CD14-positive monocyte (primary cell): ENCODE results near the gene GIT2. TPM values are rescaled to one million over a fixed set of nuclear protein-coding genes. Genes with fewer than 3 reads are reported as not detected.
A peak's percentile ranks its signal among the peaks of the same experiment; 100 is the strongest.

Experiments used
- DNase-seq, 3 donors: peaks; one replicate each; pipeline ENCODE4 v3.0.0-alpha.2; 2011 to 2022
- H2AFZ ChIP-seq: 2 replicates; pipeline ENCODE4 v1.6.0; 2012; ENCODE audit warnings: mild to moderate bottlenecking, low read depth, low read length, inconsistent platforms; ENCODE audit not compliant: insufficient read depth, poor library complexity, severe bottlenecking
- H3K27ac ChIP-seq, 2 donors: 1 replicate in 1 of 2; 2 replicates in 1 of 2; pipeline ENCODE4 v1.5.1; 2012 to 2013; ENCODE audit warnings: low read length in 2 of 2, control low read depth in 1 of 2, inconsistent platforms in 1 of 2, low read depth in 1 of 2, mild to moderate bottlenecking in 1 of 2
- H3K27me3 ChIP-seq, 2 donors: one replicate each; pipeline versions ENCODE4 v1.6.0 to v1.6.1; 2011 to 2013; ENCODE audit warnings: low read length in 2 of 2; ENCODE audit not compliant: control insufficient read depth in 2 of 2, insufficient read depth in 2 of 2
- H3K36me3 ChIP-seq, 2 donors: replicated peaks in 1 of 2; 1 replicate in 1 of 2; 2 replicates in 1 of 2; pipeline versions ENCODE4 v1.5.1 to v1.6.1; 2012 to 2013; ENCODE audit warnings: low read length in 2 of 2, control low read depth in 1 of 2, inconsistent platforms in 1 of 2, mild to moderate bottlenecking in 1 of 2; ENCODE audit not compliant: insufficient read depth in 2 of 2, control insufficient read depth in 1 of 2
- H3K4me1 ChIP-seq, 2 donors: 1 replicate in 1 of 2; 2 replicates in 1 of 2; pipeline versions ENCODE4 v1.5.1 to v1.6.1; 2012 to 2013; ENCODE audit warnings: low read length in 2 of 2, control low read depth in 1 of 2, inconsistent platforms in 1 of 2, mild to moderate bottlenecking in 1 of 2, moderate library complexity in 1 of 2; ENCODE audit not compliant: insufficient read depth in 2 of 2, control insufficient read depth in 1 of 2
- H3K4me2 ChIP-seq: replicated peaks from 2 replicates; pipeline ENCODE3; 2012; ENCODE audit warnings: low read length, moderate library complexity, mild to moderate bottlenecking; ENCODE audit not compliant: poor library complexity, severe bottlenecking; ENCODE audit errors: extremely low read depth
- H3K4me3 ChIP-seq, 3 experiments: fragments of 200-600 bp in 1 of 3; sonication (generic) in 1 of 3; replicated peaks in 1 of 3; 1 replicate in 2 of 3; 2 replicates in 1 of 3; pipeline ENCODE4 v1.5.1; 2011 to 2013; ENCODE audit warnings: low read length in 3 of 3, mild to moderate bottlenecking in 3 of 3, control low read depth in 2 of 3, low read depth in 2 of 3, inconsistent platforms in 1 of 3, moderate library complexity in 1 of 3
- H3K79me2 ChIP-seq: 2 replicates; pipeline ENCODE4 v1.6.0; 2012; ENCODE audit warnings: mild to moderate bottlenecking, control low read depth, inconsistent platforms, low read length, moderate library complexity; ENCODE audit not compliant: insufficient read depth
- H3K9ac ChIP-seq: 2 replicates; pipeline ENCODE4 v1.6.0; 2017; ENCODE audit warnings: low read length, mild to moderate bottlenecking; ENCODE audit not compliant: insufficient read depth, poor library complexity, severe bottlenecking
- H3K9me3 ChIP-seq, 2 donors: replicated peaks in 1 of 2; 1 replicate in 1 of 2; 2 replicates in 1 of 2; pipeline versions ENCODE4 v1.5.1 to v1.6.1; 2012 to 2013; ENCODE audit warnings: low read length in 2 of 2, control low read depth in 1 of 2; ENCODE audit not compliant: control insufficient read depth in 1 of 2, insufficient read depth in 1 of 2
- H4K20me1 ChIP-seq: 2 replicates; pipeline ENCODE4 v1.6.0; 2012; ENCODE audit warnings: mild to moderate bottlenecking, low read length, control low read depth, moderate library complexity; ENCODE audit not compliant: insufficient read depth
- H3K27ac Mint-ChIP-seq, 7 donors: one replicate each; pipeline ENCODE4 v1.8.0; 2020; ENCODE audit warnings: mild to moderate bottlenecking in 7 of 7, mixed read lengths in 7 of 7, moderate library complexity in 6 of 7, inconsistent platforms in 2 of 7
- H3K27me3 Mint-ChIP-seq, 3 donors: one replicate each; pipeline ENCODE4 v1.8.0; 2021 to 2022; ENCODE audit warnings: low read depth in 3 of 3, mild to moderate bottlenecking in 3 of 3, mixed read lengths in 3 of 3, moderate library complexity in 3 of 3, inconsistent platforms in 1 of 3
- H3K36me3 Mint-ChIP-seq, 2 donors: one replicate each; pipeline ENCODE4 v1.8.0; 2020; ENCODE audit warnings: mixed read lengths in 2 of 2, inconsistent platforms in 1 of 2, mild to moderate bottlenecking in 1 of 2
- H3K4me1 Mint-ChIP-seq: one replicate; pipeline ENCODE4 v1.8.0; 2020; ENCODE audit warnings: mild to moderate bottlenecking, mixed read lengths
- H3K4me3 Mint-ChIP-seq, 2 donors: one replicate each; pipeline ENCODE4 v1.8.0; 2020; ENCODE audit warnings: mild to moderate bottlenecking in 2 of 2, mixed read lengths in 2 of 2, moderate library complexity in 1 of 2
- H3K9me3 Mint-ChIP-seq, 7 donors: one replicate each; pipeline ENCODE4 v1.8.0; 2020 to 2022; ENCODE audit warnings: mixed read lengths in 7 of 7, mild to moderate bottlenecking in 6 of 7, moderate library complexity in 6 of 7, inconsistent platforms in 2 of 7
- WGBS: methylation state at CpG from one replicate; pipeline ENCODE4 v1.1.5; 2013; ENCODE audit warnings: missing lambda C conversion rate; ENCODE audit not compliant: insufficient coverage; 5-methylcytosine and 5-hydroxymethylcytosine counted together
- intact Hi-C, 2 donors: fragments of 100-400 bp; cut with micrococcal nuclease; formaldehyde crosslinking; loops; one replicate each; pipeline versions ENCODE4 v1.15.0 to v1.15.1; 2023
- polyA plus RNA-seq, 3 donors: library from polyadenylated mRNA; depleted of rRNA in 1 of 3; unstranded in 2 of 3; stranded (reverse) in 1 of 3; fragments of 300-500 nt in 2 of 3; fragments of >200 nt in 1 of 3; fragmentation: Illumina TruSeq in 2 of 3; gene quantifications; 1 replicate in 2 of 3; 2 replicates in 1 of 3; pipeline ENCODE4 v1.2.3, GENCODE V29; 2012 to 2021
- TF ChIP-seq, protein P1 (sequence below): fragments of 200-600 bp; IDR thresholded peaks from one replicate; pipeline ENCODE4 v1.8.0; 2022; ENCODE audit warnings: antibody characterized with exemption, mild to moderate bottlenecking

Gene GIT2
- polyA plus RNA-seq, 3 donors: 75.8 to 139 (median 98.8) TPM

DNA sequence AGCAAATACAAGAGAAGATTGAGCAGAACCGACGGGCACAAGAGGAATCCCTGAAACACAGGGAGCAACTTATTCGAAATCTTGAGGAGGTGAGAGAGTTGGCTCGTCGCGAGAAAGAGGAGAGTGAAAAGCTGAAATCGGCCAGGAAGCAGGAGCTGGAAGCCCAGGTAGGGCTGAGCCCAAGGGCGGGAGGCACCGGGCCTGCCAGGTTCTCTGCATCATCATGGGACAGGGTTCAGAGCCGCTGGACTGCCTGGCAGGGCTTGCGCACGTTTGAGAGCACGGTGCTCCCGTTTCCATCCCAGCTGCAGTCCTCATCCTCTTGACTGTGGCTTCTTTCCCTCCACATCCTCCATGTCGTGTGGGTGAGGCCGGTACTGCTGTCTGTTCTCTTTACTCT, 81.7 kb downstream of the GIT2 start:
- H3K4me1 ChIP-seq: no peaks in the 10 kb centered on the region
- intact Hi-C loops: no loop called here
- peaks cover 85 to 100% of the 10 kb centered on the region in 2 donors for H3K36me3 ChIP-seq
- Mint-ChIP-seq H3K27me3 (peaks cover 0 to 1% (median 0%) of the 10 kb centered on the region in 3 donors), H3K36me3 (peaks cover 87 to 99% of the 10 kb centered on the region in 2 donors), H3K4me3 (no peak overlapping the region), H3K27ac (peak overlapping the region in 3 of 7 donors; percentile 2 to 73 (median 42)), H3K9me3 (no peaks in the 10 kb centered on the region), H3K4me1 (no peaks in the 10 kb centered on the region)
- H3K4me3 ChIP-seq: no peak overlapping the region
- no peaks in the 10 kb centered on the region for H3K9me3 ChIP-seq
- no peak for DNase-seq
- 96% methylated on average over 16 of the region's 16 CpGs for WGBS
- TF ChIP-seq, protein P1, sequence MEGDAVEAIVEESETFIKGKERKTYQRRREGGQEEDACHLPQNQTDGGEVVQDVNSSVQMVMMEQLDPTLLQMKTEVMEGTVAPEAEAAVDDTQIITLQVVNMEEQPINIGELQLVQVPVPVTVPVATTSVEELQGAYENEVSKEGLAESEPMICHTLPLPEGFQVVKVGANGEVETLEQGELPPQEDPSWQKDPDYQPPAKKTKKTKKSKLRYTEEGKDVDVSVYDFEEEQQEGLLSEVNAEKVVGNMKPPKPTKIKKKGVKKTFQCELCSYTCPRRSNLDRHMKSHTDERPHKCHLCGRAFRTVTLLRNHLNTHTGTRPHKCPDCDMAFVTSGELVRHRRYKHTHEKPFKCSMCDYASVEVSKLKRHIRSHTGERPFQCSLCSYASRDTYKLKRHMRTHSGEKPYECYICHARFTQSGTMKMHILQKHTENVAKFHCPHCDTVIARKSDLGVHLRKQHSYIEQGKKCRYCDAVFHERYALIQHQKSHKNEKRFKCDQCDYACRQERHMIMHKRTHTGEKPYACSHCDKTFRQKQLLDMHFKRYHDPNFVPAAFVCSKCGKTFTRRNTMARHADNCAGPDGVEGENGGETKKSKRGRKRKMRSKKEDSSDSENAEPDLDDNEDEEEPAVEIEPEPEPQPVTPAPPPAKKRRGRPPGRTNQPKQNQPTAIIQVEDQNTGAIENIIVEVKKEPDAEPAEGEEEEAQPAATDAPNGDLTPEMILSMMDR: no peak
- H3K79me2 ChIP-seq: no peaks in the 10 kb centered on the region
- H2AFZ ChIP-seq: no peak overlapping the region
- H3K4me2 ChIP-seq: no peak overlapping the region
- H4K20me1 ChIP-seq: peaks cover 14% of the 10 kb centered on the region
- H3K27me3 ChIP-seq: no peaks in the 10 kb centered on the region
- H3K27ac ChIP-seq: peak overlapping the region in 1 of 2 donors; percentile 36
- H3K9ac ChIP-seq: no peak overlapping the region

DNA sequence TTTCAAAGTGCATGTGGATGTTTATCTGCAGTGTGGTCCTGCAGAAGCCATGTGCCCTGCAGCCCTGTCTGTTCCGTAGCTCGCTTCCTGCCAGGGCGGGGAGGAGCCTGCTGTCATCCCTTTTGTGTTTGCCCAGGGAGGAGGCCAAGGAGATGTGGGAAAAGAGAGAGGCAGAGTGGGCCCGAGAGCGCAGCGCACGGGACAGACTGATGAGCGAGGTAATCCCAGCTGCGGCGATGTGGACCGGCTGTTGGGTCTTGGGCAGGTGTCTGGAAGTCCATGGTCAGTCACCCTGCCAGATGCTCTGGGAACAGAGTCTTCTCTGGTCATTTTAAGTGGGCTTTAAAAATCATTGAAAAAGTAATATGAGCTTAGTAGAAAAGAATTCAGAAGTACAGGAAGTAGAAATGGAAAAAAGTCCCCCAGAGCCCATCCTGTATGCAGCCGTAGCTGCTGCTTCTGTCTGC, 83.3 kb downstream of the GIT2 start:
- Histone ChIP-seq H3K79me2 (no peaks in the 10 kb centered on the region), H2AFZ (no peak overlapping the region), H3K9me3 (no peaks in the 10 kb centered on the region), H3K27me3 (no peaks in the 10 kb centered on the region), H3K4me2 (no peak overlapping the region), H4K20me1 (peaks cover 14% of the 10 kb centered on the region), H3K4me3 (no peak overlapping the region), H3K9ac (no peak overlapping the region), H3K36me3 (peaks cover 85 to 100% of the 10 kb centered on the region in 2 donors), H3K27ac (no peak overlapping the region), H3K4me1 (peaks cover 2 to 3% of the 10 kb centered on the region in 2 donors)
- H3K4me3 Mint-ChIP-seq: no peak overlapping the region
- H3K36me3 Mint-ChIP-seq: peaks cover 90 to 99% of the 10 kb centered on the region in 2 donors
- peaks cover 4% of the 10 kb centered on the region for H3K4me1 Mint-ChIP-seq
- 95% methylated on average over 11 of the region's 12 CpGs for WGBS
- H3K27me3 Mint-ChIP-seq: peaks cover 0 to 1% (median 0%) of the 10 kb centered on the region in 3 donors
- no peak for DNase-seq
- intact Hi-C loops: no loop called here
- TF ChIP-seq, protein P1: no peak
- H3K9me3 Mint-ChIP-seq: no peaks in the 10 kb centered on the region
- H3K27ac Mint-ChIP-seq: peak overlapping the region in 4 of 7 donors; percentile 38 to 52 (median 46)
